Activated T-cell treated with anti-CD3 and anti-CD28 coated beads, Interleukin-2, amount 50 U/mL, for 4 hours (primary cell): ENCODE results near the gene ATP6V1F. TPM values are rescaled to one million over a fixed set of nuclear protein-coding genes. Genes with fewer than 3 reads are reported as not detected.

Experiments
- ATAC-seq, 2 donors: fragments of 200-7000 bp; cut with Tn5 transposase; one replicate each; pipeline ENCODE4 v1.10.0; 2021
- DNase-seq: peaks from one replicate; pipeline ENCODE4 v3.0.0-alpha.2; 2020
- H3K27me3 Mint-ChIP-seq: one replicate; pipeline ENCODE4 v1.8.0; 2021; ENCODE audit warnings: low read depth, mixed read lengths
- H3K36me3 Mint-ChIP-seq: one replicate; pipeline ENCODE4 v1.8.0; 2022; ENCODE audit warnings: mixed read lengths; ENCODE audit not compliant: insufficient read depth
- H3K4me1 Mint-ChIP-seq: one replicate; pipeline ENCODE4 v1.8.0; 2021; ENCODE audit warnings: low read depth, mixed read lengths
- H3K4me3 Mint-ChIP-seq: one replicate; pipeline ENCODE4 v1.8.0; 2021; ENCODE audit warnings: mild to moderate bottlenecking, moderate library complexity, mixed read lengths
- H3K9me3 Mint-ChIP-seq: one replicate; pipeline ENCODE4 v1.8.0; 2021; ENCODE audit warnings: mixed read lengths
- total RNA-seq, 3 donors: library from RNA; stranded (reverse); gene quantifications; one replicate each; pipeline ENCODE4 v1.2.1, GENCODE V29; 2021

The ATP6V1F gene
- 100 to 1,000 TPM; 120 to 137 (median 127) TPM for total RNA-seq

- Mint-ChIP-seq H3K9me3 (no peaks in the 10 kb centered on the region), H3K4me3 (peak within 1 kb of the TSS; percentile 100), H3K27me3 (no peaks in the 10 kb centered on the region), H3K36me3 (peaks cover 11% of the 10 kb centered on the region), H3K4me1 (peaks cover 17% of the 10 kb centered on the region)
- peak; percentile 94 for ATAC-seq
- peak; percentile 99 for DNase-seq
These were observed at the start of gene ATP6V1F for GRCh38 chr7:128862571-128863432. Gene ATP6V1F (plus strand): TSS chr7:128862856. CDS start chr7:128862905, 49 bp downstream.

GRCh38 chr7:128814499-128814898, 48.2 kb upstream of the ATP6V1F start:
- DNase-seq (no peak), ATAC-seq (no peak)
- H3K4me1 Mint-ChIP-seq, result no peaks in the 10 kb centered on the region
- H3K27me3 Mint-ChIP-seq, result peaks cover 3% of the 10 kb centered on the region
- no peak overlapping the region for H3K4me3 Mint-ChIP-seq
- H3K9me3 Mint-ChIP-seq, result no peaks in the 10 kb centered on the region
- H3K36me3 Mint-ChIP-seq, result no peaks in the 10 kb centered on the region

- no peak for ATAC-seq
- Mint-ChIP-seq H3K4me1 (peaks cover 4% of the 10 kb centered on the region), H3K27me3 (peaks cover 3% of the 10 kb centered on the region), H3K9me3 (no peaks in the 10 kb centered on the region), H3K4me3 (no peak overlapping the region), H3K36me3 (no peaks in the 10 kb centered on the region)
- no peak for DNase-seq
These were observed 47.2 kb upstream of the ATP6V1F start for GRCh38 chr7:128815289-128815942.

GRCh38 chr7:128818694-128819093, 44.0 kb upstream of the ATP6V1F start:
- H3K4me3 Mint-ChIP-seq, result no peak overlapping the region

GRCh38 chr7:128821724-128822123, 40.9 kb upstream of the ATP6V1F start:
- H3K4me1 Mint-ChIP-seq, result peaks cover 4% of the 10 kb centered on the region
- no peaks in the 10 kb centered on the region for H3K9me3 Mint-ChIP-seq
- H3K36me3 Mint-ChIP-seq, result no peaks in the 10 kb centered on the region
- peaks cover 4% of the 10 kb centered on the region for H3K27me3 Mint-ChIP-seq
- no peak overlapping the region for H3K4me3 Mint-ChIP-seq
- DNase-seq, result no peak
- ATAC-seq, result no peak

More at GRCh38 chr7:128818694-128819093, 44.0 kb upstream of the ATP6V1F start:
- Mint-ChIP-seq H3K9me3 (no peaks in the 10 kb centered on the region), H3K36me3 (no peaks in the 10 kb centered on the region), H3K4me1 (peaks cover 4% of the 10 kb centered on the region), H3K27me3 (peaks cover 3% of the 10 kb centered on the region)
- ATAC-seq, result no peak
- no peak for DNase-seq

- ATAC-seq (no peak), DNase-seq (no peak)
- no peak overlapping the region for H3K4me3 Mint-ChIP-seq
- no peaks in the 10 kb centered on the region for H3K36me3 Mint-ChIP-seq
- peaks cover 41% of the 10 kb centered on the region for H3K27me3 Mint-ChIP-seq
- no peaks in the 10 kb centered on the region for H3K9me3 Mint-ChIP-seq
- peaks cover 12% of the 10 kb centered on the region for H3K4me1 Mint-ChIP-seq
These were observed 36.1 kb upstream of the ATP6V1F start for GRCh38 chr7:128826512-128826911.

- H3K4me3 Mint-ChIP-seq, result no peak overlapping the region
- no peak for ATAC-seq
- H3K9me3 Mint-ChIP-seq, result no peaks in the 10 kb centered on the region
- H3K27me3 Mint-ChIP-seq, result peaks cover 45% of the 10 kb centered on the region
- DNase-seq, result no peak
- no peaks in the 10 kb centered on the region for H3K36me3 Mint-ChIP-seq
- H3K4me1 Mint-ChIP-seq, result peaks cover 12% of the 10 kb centered on the region
These were observed 35.8 kb upstream of the ATP6V1F start for GRCh38 chr7:128826916-128827247.

GRCh38 chr7:128827248-128827958, 35.3 kb upstream of the ATP6V1F start:
- Mint-ChIP-seq H3K4me3 (no peak overlapping the region), H3K9me3 (no peaks in the 10 kb centered on the region), H3K27me3 (peaks cover 45% of the 10 kb centered on the region), H3K36me3 (no peaks in the 10 kb centered on the region), H3K4me1 (peaks cover 12% of the 10 kb centered on the region)
- DNase-seq (no peak), ATAC-seq (no peak)

GRCh38 chr7:128827971-128828711, 34.5 kb upstream of the ATP6V1F start:
- DNase-seq, result no peak
- H3K36me3 Mint-ChIP-seq, result no peaks in the 10 kb centered on the region
- no peaks in the 10 kb centered on the region for H3K9me3 Mint-ChIP-seq
- H3K27me3 Mint-ChIP-seq, result peaks cover 45% of the 10 kb centered on the region
- ATAC-seq, result no peak
- H3K4me1 Mint-ChIP-seq, result peaks cover 12% of the 10 kb centered on the region
- no peak overlapping the region for H3K4me3 Mint-ChIP-seq

GRCh38 chr7:128829391-128830166, 33.1 kb upstream of the ATP6V1F start:
- no peak for ATAC-seq
- H3K27me3 Mint-ChIP-seq, result peaks cover 47% of the 10 kb centered on the region
- peak overlapping the region; percentile 54 for H3K4me3 Mint-ChIP-seq

GRCh38 chr7:128830231-128831177, 32.2 kb upstream of the ATP6V1F start, which contains the start of gene FLNC:
Gene FLNC (plus strand): TSS chr7:128830406. CDS start chr7:128830638, 232 bp downstream.
- Mint-ChIP-seq H3K27me3 (peaks cover 47% of the 10 kb centered on the region), H3K36me3 (no peaks in the 10 kb centered on the region), H3K9me3 (no peaks in the 10 kb centered on the region), H3K4me3 (peak within 1 kb of the TSS; percentile 67), H3K4me1 (peaks cover 12% of the 10 kb centered on the region)
- ATAC-seq (peak; percentile 57 to 68), DNase-seq (peak; percentile 21)

More at GRCh38 chr7:128829391-128830166, 33.1 kb upstream of the ATP6V1F start:
- no peak for DNase-seq
- Mint-ChIP-seq H3K36me3 (no peaks in the 10 kb centered on the region), H3K9me3 (no peaks in the 10 kb centered on the region), H3K4me1 (peaks cover 12% of the 10 kb centered on the region)

- ATAC-seq, result peak; percentile 23 to 24
- no peak for DNase-seq
- peaks cover 46% of the 10 kb centered on the region for H3K27me3 Mint-ChIP-seq
- peak overlapping the region; percentile 49 for H3K4me3 Mint-ChIP-seq
- no peaks in the 10 kb centered on the region for H3K36me3 Mint-ChIP-seq
- H3K9me3 Mint-ChIP-seq, result no peaks in the 10 kb centered on the region
- peaks cover 12% of the 10 kb centered on the region for H3K4me1 Mint-ChIP-seq
These were observed 31.3 kb upstream of the ATP6V1F start for GRCh38 chr7:128831178-128831993.
